ENCODE data around the gene HELQ. TPM values are rescaled to one million over a fixed set of nuclear protein-coding genes. Genes with fewer than 3 reads are reported as not detected.

HELQ gene
- total and polyA plus RNA-seq, 10 of the 15 experiments (the other 5 are each of a cell fraction or from before 2014, with no cell fraction given): 4.5 to 13.3 (median 10.6) TPM

DNA sequence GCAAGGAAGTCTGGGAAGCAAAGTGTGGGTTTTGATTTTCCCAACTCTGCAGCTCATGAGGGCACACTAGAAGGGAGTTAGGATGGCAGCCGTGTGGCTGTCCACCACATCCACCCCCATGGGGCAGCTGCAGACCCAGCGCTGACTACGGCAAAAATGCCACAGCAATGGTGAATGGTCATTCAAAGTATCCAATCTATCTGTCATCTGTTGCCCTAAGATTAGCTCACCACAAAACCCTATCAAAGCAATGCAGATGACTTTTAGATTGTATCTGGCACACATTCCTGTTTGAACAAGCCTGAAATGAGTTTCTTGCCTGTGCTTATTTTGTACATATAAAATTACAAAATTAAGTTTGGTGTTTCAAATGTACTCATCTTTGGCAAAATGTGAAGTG lies 91.3 kb downstream of the HELQ start (continued):
- no peak for TF ChIP-seq BHLHE40 (IDR thresholded peaks at IDR 0.05; ENCODE audit: borderline replicate concordance in 1 of 2, low read depth in 2 of 2, low read length in 1 of 2)

DNA sequence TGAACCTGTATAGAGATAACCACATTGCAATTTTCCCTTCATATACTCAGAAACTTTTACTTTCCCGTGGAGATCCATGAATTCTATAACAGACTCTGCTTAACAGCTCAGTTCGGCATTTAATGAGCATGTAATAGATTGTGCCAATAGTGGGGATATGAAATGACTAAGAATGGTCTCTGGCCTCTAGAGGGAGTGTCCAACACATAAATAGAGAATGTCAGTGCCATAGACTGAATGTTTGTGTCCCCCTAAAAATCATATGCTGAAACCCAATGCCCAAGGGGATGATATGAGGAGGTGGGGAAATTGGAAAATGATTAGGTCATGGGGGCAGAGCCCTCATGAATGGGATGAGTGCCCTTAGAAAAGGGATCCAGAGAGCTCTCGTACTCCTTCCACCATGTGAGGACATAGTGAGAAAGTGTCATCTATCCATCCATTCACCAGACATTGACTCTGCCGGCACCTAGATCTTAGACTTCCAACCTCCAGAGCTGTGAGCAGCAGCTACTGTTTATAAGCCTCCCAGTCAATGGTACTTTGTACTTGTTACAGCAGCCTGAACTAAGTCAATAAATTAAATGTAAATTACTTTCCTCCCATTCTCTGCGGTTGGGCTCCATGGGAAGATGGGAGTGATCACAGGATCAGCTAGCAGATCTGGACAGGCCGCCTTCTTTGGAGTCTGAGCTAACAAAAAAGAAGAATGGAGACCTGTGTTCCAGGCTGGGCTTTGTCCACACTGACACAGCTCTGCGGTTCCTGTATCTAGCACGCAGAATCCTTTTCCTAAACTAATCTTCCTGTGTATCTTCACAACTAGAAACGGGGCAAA lies 92.9 kb downstream of the HELQ start:
- peak; percentile 74 for FAIRE-seq
- Histone ChIP-seq H4K20me1 (ENCODE audit: control insufficient read depth, insufficient read depth) (no peaks in the 10 kb centered on the region), H3K4me2 (ENCODE audit: control insufficient read depth, insufficient read depth) (no peak overlapping the region), H3K4me1 (ENCODE audit: control insufficient read depth, insufficient read depth, low read length) (no peaks in the 10 kb centered on the region), H3K27me3 (replicated peaks in 1 of 2; ENCODE audit: control insufficient read depth in 2 of 2, insufficient read depth in 2 of 2, low read length in 1 of 2) (no peaks in the 10 kb centered on the region), H3K9ac (ENCODE audit: control insufficient read depth, insufficient read depth, low read length) (no peak overlapping the region), H3K27ac (ENCODE audit: control insufficient read depth, insufficient read depth) (no peak overlapping the region), H3K79me2 (ENCODE audit: control insufficient read depth, insufficient read depth, low read length) (no peaks in the 10 kb centered on the region), H2AFZ (ENCODE audit: control insufficient read depth, low read depth, low read length) (no peak overlapping the region), H3K4me3 (no peak overlapping the region), H3K36me3 (ENCODE audit: control insufficient read depth in 2 of 2, insufficient read depth in 2 of 2, low read length in 1 of 2) (no peaks in the 10 kb centered on the region), H3K9me3 (replicated peaks; ENCODE audit: control insufficient read depth, insufficient read depth, low read length) (no peaks in the 10 kb centered on the region)
- BruUV-seq (replicated peaks): no TSS peak
- peak; percentile 88 for ATAC-seq
- ChIA-PET SMC1A (ENCODE audit: uncharacterized antibody, unreplicated experiment) (interaction anchor here (0.6 to 1.3 kb wide), 4 partner anchors 12 to 546 kb away, joined by 3 to 5 read pairs (median 4); no protein-coding TSS in a partner anchor), POLR2A (no interaction called here), RAD21 (ENCODE audit: unreplicated experiment) (interaction anchor here (0.8 kb wide), 1 partner anchor 277 kb away, joined by 3 read pairs; no protein-coding TSS in a partner anchor), CTCF (interaction anchor here (0.6 to 1.8 kb wide), 10 partner anchors 8 to 284 kb away, joined by 3 to 6 read pairs (median 3); no protein-coding TSS in a partner anchor)
- WGBS (ENCODE audit: insufficient coverage, insufficient replicate concordance, low lambda C conversion rate, missing lambda C conversion rate): 60% methylated on average over 9 of the region's 9 CpGs
- intact Hi-C loops (cut with micrococcal nuclease; ENCODE audit: unreplicated experiment): loop anchor here (5.0 kb wide), 2 partner anchors 80 to 280 kb away; no protein-coding TSS in a partner anchor
- TF ChIP-seq GABPA (IDR thresholded peaks at IDR 0.05; ENCODE audit: low read depth) (no peak), NBN (IDR thresholded peaks at IDR 0.05) (no peak), NRF1 (conservative IDR thresholded peaks at IDR 0.05; ENCODE audit: low read depth, low read length) (no peak), RAD21 (IDR thresholded peaks at IDR 0.05; ENCODE audit: insufficient read depth, low read depth, low read length) (peak; percentile 43; the same call in 1 of the 2 replicates), CBX3 (IDR thresholded peaks at IDR 0.05; ENCODE audit: borderline replicate concordance, low read depth) (no peak), CTCF (IDR thresholded peaks at IDR 0.05 in 2 of 3, conservative IDR thresholded peaks at IDR 0.05 in 1 of 3; ENCODE audit: control insufficient read depth in 2 of 3, extremely low read depth in 1 of 3, insufficient read depth in 1 of 3, low read depth in 3 of 3, low read length in 3 of 3) (peak; percentile 29 to 46 (median 39); a peak in 5 of 6 replicates), ATF7 (IDR thresholded peaks at IDR 0.05; ENCODE audit: low read depth) (no peak), SMC3 (IDR thresholded peaks at IDR 0.05; ENCODE audit: borderline replicate concordance, low read length) (peak; percentile 7; the same call in 1 of the 2 replicates)
- no peak for DNase-seq (ENCODE audit: low read depth, low spot score)
- in situ Hi-C loops (cut with MboI): no loop called here
